SK-N-DZ (cell line): ENCODE measurements around the gene EVI2A.

Experiments used
- DNase-seq: peaks from one replicate; pipeline ENCODE4 v3.0.0-alpha.2; 2015; ENCODE audit warnings: low spot score

Gene EVI2A

DNA sequence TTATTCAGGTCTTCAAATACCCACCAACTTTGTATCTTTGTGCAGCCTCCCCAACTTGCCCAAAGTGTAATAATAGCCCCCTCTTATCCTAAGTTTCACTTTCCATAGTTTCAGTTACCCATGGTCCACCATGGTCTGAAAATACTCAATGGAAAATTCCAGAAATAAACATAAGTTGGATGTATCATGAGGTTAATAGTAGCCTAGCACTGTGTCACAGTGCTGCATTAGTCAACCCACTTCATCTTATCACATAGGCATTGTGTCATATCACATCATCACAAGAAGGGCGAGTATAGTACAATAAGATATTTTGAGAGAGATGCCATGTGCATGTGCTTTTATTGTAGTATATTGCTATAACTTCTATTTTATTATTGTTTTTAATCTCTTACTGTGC, 46.3 kb downstream of the EVI2A start:
- DNase-seq, result no peak

DNA sequence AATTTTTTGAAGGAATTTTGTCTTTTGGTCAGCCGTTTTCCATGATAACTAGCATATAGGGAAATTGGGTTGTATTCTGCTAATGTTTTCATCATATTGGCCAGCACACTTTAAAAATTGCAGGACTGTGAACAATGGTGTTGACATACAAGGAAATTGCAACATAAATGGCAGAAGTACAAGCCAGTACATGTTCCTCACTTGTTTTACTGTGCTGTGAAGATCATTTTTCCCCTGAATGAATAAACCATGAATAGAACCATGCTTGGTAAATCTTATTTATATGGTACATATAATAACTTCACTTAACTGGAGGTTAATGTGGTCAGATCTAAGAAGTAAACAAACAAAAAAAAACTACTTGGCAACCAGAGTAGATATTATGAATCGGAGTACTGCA, 47.2 kb downstream of the EVI2A start:
- DNase-seq, result no peak

DNA sequence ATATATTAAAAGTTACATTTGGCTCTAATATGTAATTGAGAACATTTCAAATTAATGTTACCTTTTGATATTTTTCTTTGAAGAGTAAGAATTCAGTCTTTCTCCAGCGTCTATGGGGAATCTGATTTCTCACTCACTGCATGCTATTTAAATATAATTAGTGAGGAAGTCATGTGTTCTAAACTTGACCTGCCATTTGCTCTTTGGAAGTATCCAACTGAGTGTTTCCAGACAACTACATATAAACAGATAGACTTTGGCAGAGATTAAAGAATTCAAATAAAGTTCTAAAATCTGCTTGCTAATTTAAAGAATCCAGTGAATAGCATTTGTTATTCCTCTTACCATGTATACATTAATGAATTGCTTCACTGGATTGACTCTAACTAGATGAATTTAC, 47.9 kb downstream of the EVI2A start:
- no peak for DNase-seq

DNA sequence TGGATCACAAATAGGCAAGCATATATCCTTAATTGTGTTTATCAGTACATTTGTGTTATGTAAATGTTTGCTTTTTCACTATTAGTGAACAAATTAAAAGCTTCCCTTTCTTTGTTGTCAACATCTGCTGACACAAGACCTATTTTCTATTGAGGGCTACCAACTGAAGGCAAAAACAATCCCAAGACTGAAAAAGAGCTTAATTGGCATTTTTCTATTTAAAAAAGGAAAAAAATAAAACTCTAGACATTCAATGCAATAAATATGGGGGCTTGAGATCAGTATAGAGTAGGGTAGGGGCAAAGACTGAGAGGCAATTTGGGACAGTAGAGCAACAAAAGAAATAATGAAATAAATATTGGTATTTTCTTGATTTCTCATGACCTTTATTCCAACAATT, 48.6 kb downstream of the EVI2A start:
- DNase-seq, result no peak

DNA sequence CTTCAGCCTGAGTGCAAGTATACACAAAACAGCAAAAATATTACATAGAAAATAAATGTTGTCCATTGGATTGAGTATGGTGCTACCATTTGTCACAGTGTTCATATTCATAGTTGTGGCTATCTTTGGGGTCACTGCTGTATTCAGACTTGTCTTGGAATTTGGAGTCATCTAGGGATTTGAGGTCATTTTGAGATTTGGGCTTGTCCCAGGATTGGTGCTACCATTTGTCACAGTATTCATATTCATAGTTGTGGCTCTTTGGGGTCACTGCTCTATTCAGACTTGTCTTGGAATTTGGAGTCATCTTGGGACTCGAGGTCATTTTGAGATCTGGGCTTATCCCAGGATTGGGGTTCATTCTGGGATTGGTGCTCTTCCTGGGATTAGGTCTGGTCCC, 49.2 kb downstream of the EVI2A start:
- DNase-seq, result no peak

DNA sequence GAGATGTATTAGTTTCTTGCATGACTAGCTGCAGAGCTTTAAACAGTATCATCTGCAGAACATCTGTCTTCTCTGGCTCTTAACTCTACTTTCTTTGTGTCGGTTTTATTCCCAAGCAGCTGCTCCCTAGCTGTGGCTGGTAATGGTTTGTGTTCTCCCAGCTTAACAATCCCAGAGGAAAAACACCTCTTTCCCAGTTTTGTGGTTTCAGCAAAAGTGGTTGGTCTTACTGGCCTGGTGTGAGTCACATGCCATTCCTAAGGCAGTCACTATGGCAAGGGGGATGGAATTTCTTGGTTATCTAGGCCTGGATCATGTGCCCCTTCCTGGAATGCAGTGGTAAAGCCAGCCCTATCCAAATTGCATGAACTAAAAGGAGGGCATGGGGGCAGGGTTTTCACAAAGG, 51.8 kb downstream of the EVI2A start:
- no peak for DNase-seq

DNA sequence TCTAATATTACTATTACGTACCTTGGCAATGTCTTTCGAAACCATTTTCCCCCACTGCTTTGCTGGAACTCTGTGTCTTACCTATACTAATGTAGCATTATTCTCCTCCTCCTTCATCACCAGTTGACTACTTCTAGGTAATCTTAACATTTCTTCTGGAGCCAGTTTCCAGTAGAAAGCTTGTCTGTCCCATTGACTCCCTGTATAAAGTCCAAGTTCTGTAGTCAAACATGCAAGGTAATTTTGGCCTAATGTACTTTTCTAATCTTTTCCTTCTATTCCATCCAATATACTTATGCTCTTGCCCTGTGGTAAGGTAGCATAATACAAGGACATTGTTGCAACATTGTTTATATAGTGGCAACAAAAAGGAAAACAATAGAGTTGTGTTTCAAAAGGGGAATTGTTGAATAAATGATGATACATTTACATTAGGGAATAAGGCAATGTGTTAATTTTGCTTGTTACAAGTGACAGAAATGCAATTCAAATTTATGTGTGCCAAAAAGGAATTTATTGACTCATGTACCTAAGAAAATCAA, 52.3 kb downstream of the EVI2A start:
- DNase-seq, result no peak
